G401.6 (cell line): Measurements from ENCODE around the gene CACNA1F.
A peak's percentile ranks its signal among the peaks of the same experiment; 100 is the strongest.
"Not testable (repeated sequence)": the region's sequence is repeated elsewhere in the genome, so short reads cannot be mapped to it uniquely, and the experiment has no call there.

Experiments
- FAIRE-seq: peaks from 2 replicates; lab custom pipeline; 2012; peaks lifted over from hg19 to GRCh38; lab: Jason Lieb, UNC

The CACNA1F gene

GRCh38 chrX:49174723-49175122 is 58.4 kb downstream of the CACNA1F start:
- peak; percentile 89 for FAIRE-seq

DNA sequence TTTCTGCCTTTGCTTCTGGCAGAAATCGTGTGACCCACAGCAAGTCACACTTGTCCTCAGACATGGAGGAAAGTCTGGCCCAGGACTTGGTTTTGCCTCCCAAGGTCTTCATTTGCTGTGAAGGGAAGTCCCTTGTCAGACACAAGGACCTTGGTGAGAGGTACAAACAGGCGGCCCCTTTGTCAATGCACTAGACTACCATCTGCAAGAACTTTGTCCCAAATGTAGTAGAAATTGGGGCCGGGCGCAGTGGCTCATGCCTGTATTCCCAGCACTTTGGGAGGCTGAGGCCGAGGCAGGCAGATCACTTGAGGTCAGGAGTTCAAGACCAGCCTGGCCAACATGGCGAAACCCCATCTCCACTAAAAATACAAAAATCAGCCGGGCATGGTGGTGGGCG is 59.6 kb downstream of the CACNA1F start:
- not testable (repeated sequence) for FAIRE-seq

DNA sequence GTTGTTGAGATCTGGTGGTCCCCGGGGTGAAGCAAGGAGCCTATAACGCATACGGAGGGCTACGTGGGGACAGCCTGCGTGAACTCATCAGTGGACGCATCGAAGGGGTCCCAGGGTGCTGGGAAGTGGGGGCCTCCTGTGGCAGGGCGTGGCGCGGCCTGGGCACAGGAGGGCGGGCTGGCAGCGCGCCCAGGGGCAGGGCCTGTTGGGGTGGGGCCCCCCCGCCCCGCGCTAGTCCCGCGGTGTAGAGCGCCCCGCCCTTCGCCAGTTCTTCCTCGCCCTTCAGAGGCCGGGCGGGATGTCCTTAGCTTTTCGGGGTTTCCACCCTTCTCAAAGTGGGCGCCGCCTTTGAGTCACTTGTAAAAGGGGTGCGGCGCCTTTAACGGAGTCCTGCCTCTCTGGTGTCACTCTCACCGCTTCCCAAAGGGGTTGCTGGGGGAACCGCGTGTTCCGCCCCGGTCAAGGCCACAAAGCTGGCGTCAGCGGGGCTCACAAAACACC is 60.8 kb downstream of the CACNA1F start:
- no peak for FAIRE-seq

DNA sequence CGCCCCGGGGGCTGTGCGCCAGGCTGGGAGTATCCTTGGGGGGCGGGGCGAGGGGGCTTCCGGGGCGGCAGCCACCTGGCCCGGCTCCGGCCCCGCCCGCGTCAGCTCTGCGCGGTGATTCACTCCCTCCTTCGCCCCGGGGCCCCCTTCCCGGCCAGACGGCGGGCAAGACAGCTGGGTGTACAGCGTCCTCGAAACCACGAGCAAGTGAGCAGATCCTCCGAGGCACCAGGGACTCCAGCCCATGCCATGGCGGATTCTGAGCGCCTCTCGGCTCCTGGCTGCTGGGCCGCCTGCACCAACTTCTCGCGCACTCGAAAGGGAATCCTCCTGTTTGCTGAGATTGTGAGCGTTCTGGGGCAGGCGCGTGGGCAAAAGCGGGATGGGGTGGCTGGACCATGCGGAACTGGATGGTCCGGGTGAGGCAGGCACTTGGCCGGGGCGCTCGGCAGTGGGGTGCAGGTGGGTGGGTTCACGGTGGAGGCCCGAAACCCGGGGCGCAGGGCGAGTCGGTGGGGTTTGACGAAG is 61.3 kb downstream of the CACNA1F start, which contains the start of gene PLP2:
Gene PLP2, plus strand, starts transcription at position 147 of the 528 bp plus-strand sequence. Its CDS starts 103 bp downstream, at position 250.
- FAIRE-seq: no peak

GRCh38 chrX:49167740-49168108 is 65.4 kb downstream of the CACNA1F start:
- FAIRE-seq: no peak

DNA sequence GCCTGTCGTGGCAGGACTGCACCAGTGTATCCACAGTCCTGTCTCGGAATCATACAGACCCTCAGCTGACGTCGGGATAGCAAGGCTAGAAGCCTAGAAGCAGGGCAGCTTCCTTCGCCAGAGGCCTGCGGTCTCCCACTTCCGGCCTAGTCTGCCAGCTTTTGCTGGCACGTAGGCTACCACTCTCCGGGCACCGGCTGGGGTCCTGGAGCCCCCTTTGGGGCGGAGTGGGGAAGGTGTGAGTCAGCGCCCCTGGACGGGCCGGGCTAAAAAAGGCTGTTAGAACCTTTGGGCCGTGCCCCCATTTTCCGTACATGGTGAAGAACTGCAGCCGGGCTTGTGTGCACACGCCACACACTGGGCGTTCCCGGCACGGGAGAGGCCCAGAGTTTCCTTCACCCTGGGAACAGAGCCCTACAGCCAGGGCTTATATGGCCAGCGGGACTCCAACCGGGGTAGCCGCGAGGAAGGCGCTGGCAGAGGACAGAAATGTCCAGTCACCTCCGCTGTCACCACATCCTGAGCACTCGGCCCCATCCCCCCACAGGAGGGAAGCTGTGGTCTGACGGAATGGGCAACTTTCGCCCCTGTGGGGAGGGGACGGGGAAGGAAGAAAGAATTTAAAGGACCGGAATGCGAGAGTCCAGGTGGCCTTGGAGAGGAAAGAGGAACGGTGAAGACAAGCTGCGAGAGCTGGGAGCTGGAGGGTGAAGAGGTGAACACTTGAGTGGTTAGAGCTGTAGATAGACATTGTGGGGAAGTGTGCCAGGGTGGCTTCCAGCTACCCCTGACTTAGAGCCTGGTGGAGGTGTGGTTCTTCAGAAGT is 66.0 kb downstream of the CACNA1F start:
- no peak for FAIRE-seq

GRCh38 chrX:49165901-49166881 is 66.9 kb downstream of the CACNA1F start:
- FAIRE-seq: peak; percentile 97

DNA sequence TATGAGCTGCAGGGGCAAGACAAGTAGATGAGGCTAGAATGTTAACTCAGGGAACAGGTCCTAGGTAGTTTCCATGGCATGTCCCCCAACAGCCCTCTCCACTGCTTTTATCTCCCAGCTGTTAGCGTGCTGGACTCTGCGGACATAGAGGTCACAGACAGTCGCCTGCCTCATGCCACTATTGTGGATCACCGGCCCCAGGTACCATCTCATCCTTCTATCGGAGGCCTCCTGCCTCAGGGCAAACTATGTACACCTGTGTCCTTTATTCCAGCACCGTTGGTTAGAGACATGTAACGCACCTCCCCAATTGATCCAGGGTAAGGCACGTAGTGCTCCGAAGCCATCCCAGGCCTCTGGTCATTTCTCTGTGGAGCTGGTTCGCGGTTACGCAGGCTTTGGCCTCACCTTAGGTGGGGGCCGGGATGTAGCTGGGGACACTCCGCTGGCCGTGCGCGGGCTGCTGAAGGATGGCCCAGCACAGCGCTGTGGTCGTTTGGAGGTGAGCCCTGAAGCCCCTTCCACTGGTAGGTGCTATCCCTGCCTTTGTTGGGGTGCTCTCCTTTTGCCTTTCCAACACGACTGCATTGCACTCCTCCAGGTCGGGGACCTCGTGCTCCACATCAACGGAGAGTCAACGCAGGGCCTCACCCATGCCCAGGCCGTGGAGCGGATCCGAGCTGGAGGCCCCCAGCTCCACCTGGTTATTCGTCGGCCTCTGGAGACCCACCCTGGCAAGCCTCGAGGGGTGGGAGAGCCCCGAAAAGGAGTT is 68.4 kb downstream of the CACNA1F start:
- no peak for FAIRE-seq

GRCh38 chrX:49163555-49164419 is 69.4 kb downstream of the CACNA1F start:
- no peak for FAIRE-seq

DNA sequence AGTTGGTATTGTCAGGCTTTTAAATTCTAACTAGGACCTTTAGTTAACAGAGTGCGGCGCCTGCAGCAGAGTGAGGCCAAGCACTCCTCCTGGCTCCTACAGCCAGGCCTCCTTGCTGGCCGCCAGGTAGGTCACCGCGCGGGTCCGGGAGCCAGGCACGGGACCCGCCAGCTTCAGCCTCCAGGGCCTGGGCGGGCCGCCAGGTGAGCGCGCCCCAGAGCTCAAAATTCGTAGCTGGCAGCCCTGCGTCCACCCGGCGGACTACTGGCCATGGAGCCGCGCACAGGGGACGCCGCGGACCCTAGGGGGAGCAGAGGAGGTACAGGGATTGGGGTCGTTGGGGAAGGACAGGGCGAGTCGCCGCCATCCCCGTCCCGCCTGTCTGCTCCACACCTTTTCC is 70.5 kb downstream of the CACNA1F start, which contains the start of gene MAGIX:
Gene MAGIX, plus strand, starts transcription at position 139 of the 400 bp plus-strand sequence. Its CDS starts 132 bp downstream, at position 271.
- no peak for FAIRE-seq

- no peak for FAIRE-seq
These were observed 71.5 kb downstream of the CACNA1F start for GRCh38 chrX:49161632-49162031.

DNA sequence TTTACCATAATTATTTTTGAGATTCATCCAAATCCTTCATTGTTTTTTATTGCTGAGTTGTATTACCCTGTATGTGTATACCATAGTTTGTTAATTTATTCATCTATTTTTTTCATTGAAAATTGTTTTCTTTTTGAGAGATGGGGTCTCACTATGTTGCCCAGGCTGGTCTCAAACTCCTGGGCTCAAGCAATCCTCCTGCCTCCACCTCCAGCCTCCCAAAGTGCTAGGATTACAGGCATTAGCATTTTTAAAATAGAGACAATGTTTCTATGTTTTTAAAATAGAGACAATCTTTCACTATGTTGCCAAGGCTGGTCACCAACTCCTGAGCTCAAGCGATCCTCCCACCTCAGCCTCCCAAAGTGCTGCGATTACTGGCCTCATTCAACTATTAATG is 72.2 kb downstream of the CACNA1F start:
- no peak for FAIRE-seq

DNA sequence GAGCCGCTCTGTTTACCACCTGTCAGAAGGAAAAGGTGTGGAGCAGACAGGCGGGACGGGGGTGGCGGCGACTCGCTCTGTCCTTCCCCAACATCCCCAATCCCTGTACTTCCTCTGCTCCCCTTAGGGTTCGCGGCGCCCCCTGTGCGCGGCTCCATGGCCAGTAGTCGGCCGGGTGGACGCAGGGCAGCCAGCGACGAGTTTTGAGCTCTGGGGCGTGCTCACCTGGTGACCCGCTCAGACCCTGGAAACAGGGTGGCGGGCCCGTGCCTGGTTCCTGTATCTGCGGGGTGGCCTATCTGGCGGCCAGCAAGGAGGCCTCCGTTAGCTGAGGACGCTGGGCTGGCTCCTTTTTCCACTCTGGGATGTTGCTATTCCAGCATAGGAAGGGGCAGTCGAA is 75.9 kb downstream of the CACNA1F start:
- no peak for FAIRE-seq

DNA sequence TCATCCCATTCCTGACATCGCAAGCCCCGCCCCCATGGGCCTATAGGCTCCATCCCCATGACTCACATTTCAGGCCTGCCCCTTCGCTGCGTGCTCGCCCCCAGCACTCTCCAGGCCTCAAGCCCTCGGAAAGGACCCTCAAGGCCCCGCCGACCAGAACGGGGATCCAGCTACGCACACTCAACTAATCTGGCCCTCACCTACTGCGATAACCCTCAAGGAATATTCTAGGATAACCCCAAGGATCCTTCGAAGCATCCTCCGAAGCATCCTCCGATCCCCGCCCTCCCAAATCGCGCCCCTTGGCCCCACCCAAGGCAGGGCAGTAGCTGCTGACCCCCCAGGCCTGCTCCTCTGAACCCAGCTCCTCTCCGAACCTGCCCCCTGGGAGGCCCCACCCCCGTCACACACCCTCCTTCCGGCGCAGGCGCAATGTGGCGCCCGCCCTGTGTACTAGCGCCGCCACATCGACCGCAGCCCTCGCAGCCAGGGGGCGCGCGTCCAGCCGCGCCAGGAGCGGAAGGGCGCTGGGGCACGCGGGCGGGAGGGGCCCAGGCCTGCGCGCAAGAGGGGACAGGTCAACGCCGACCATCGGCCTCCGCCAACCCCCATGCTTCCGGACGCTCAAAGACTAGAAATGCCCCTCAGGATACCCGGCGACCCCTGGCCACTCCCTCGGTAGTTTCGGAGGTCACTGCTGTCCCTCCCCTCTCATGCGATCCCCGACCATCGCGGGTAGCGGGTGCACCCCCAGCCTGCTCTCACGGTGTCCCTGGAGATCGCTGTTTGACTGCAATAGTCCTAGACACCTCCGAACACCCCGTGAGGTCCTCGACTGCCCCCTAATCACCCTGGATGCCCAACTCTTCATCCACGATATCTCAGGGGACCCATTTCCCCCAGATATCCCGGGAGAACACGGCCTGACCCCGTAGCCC is 77.0 kb downstream of the CACNA1F start:
- no peak for FAIRE-seq

- no peak for FAIRE-seq
These were observed 77.8 kb downstream of the CACNA1F start for GRCh38 chrX:49155243-49155899.
